Glutamatergic neuron (in vitro differentiated cells): ENCODE measurements around the gene AQP7. TPM values are rescaled to one million over a fixed set of nuclear protein-coding genes. Genes with fewer than 3 reads are reported as not detected.
"Not testable (repeated sequence)": the region's sequence is repeated elsewhere in the genome, so short reads cannot be mapped to it uniquely, and the experiment has no call there.

ENCODE experiments used
- DNase-seq: peaks from one replicate; pipeline ENCODE4 v3.0.0; 2022
- H3K27ac Mint-ChIP-seq: one replicate; pipeline ENCODE4 v1.8.0; 2020; ENCODE audit warnings: mild to moderate bottlenecking, mixed read lengths, inconsistent platforms; ENCODE audit not compliant: unreplicated experiment
- H3K27me3 Mint-ChIP-seq: one replicate; pipeline ENCODE4 v1.8.0; 2020; ENCODE audit warnings: mild to moderate bottlenecking, moderate library complexity, mixed read lengths, inconsistent platforms; ENCODE audit not compliant: unreplicated experiment
- H3K36me3 Mint-ChIP-seq: one replicate; pipeline ENCODE4 v1.8.0; 2020; ENCODE audit warnings: mild to moderate bottlenecking, mixed read lengths, inconsistent platforms; ENCODE audit not compliant: unreplicated experiment
- H3K4me1 Mint-ChIP-seq: one replicate; pipeline ENCODE4 v1.8.0; 2020; ENCODE audit warnings: mild to moderate bottlenecking, low read depth, mixed read lengths, inconsistent platforms; ENCODE audit not compliant: unreplicated experiment
- H3K4me3 Mint-ChIP-seq: one replicate; pipeline ENCODE4 v1.8.0; 2020; ENCODE audit warnings: mild to moderate bottlenecking, mixed read lengths, inconsistent platforms; ENCODE audit not compliant: unreplicated experiment
- H3K9me3 Mint-ChIP-seq: one replicate; pipeline ENCODE4 v1.8.0; 2020; ENCODE audit warnings: mild to moderate bottlenecking, moderate library complexity, mixed read lengths, inconsistent platforms; ENCODE audit not compliant: unreplicated experiment
- CTCF ChIP-seq: fragments of 200-600 bp; sonication (generic); IDR thresholded peaks from one replicate; pipeline ENCODE4 v1.5.0; 2021; ENCODE audit not compliant: partially characterized antibody, unreplicated experiment
- total RNA-seq: library from RNA; stranded (reverse); fragmentation: NEBNext Ultra II Directional; extraction: Animal tissue kit (Norgen Biotek cat#: 25700); gene quantifications from one replicate; pipeline ENCODE4 v1.2.1, GENCODE V29; 2021; ENCODE audit not compliant: unreplicated experiment

Gene AQP7
- total RNA-seq, 1 donor from 2014 or later = not detected

DNA sequence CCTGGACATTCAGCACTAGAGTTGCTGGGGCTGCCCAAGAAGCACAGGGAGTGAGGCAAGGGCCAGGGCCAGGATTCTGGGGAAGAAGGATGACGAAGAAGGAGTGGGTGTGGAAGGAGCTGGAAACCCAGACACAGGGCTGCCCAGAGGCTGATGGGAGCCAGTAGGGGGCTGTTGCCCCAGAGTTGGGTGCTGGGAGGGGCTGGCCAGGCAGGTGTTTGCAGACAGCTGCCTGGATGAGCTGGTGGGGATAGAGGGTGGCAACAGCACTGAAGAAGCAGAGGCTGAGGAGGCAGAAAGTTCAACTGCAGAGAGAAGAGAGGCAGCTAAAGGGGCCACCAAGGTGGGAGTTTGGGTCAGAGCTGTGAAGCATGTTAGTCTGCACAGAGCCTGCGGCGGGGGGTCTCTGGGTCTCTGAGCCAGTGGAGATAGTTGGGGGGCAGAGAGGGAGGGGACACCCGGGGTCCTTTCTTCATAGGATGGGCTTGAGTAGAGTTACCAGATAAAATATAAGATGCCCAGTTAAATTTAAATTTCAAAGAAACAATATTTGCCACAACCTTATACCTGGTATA is 2.5 kb upstream of the AQP7 start:
- H3K9me3 Mint-ChIP-seq = peaks cover 10% of the 10 kb centered on the region
- H3K4me1 Mint-ChIP-seq = peaks cover 5% of the 10 kb centered on the region
- no peak overlapping the region for H3K27ac Mint-ChIP-seq
- no peak for DNase-seq
- no peak overlapping the region for H3K4me3 Mint-ChIP-seq
- peaks cover 6% of the 10 kb centered on the region for H3K27me3 Mint-ChIP-seq
- no peaks in the 10 kb centered on the region for H3K36me3 Mint-ChIP-seq
- no peak for TF ChIP-seq CTCF

DNA sequence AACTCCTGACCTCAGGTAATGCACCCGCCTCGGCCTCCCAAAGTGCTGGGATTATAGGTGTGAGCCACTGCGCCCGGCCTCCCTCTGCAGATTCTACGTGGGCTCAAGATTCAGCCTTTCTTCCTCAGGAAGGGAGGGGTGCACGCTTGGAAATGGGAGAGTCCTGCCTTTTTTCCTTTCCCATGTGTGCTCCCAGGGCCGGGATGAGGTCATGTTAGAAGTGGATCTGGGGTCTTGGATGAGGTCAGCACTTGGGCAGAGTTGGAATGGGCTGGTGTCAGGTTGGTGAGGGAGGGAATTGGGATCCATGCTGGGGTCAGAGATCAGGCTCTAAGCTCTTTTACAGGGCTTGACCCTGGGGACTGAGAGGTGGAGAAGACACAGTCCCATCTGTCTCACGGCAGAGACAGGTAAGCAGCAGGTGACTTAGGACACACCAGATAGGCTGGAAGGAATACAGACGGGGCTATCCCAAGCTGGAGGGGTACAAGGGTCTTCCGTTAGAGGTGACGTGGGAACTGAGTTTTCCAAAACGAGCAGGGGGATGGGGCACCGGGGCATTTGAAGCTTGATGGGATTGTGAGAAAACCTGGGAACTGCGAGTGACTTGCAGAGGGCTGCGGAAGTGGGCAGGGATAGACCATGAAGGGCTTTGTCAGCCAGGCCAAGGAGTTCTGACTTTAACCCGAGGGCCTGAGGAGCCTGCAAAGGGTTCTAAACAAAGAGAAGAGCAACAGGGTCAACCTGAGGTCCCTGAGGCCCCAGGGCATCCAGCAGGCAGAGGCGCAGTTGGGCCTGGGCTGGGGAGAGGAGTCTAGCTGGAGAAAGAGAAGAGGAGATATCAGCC is 1.8 kb upstream of the AQP7 start:
- Mint-ChIP-seq H3K27ac (peak overlapping the region; percentile 46), H3K27me3 (peaks cover 6% of the 10 kb centered on the region), H3K36me3 (no peaks in the 10 kb centered on the region), H3K4me1 (peaks cover 5% of the 10 kb centered on the region), H3K9me3 (peaks cover 10% of the 10 kb centered on the region), H3K4me3 (no peak overlapping the region)
- no peak for TF ChIP-seq CTCF
- no peak for DNase-seq

DNA sequence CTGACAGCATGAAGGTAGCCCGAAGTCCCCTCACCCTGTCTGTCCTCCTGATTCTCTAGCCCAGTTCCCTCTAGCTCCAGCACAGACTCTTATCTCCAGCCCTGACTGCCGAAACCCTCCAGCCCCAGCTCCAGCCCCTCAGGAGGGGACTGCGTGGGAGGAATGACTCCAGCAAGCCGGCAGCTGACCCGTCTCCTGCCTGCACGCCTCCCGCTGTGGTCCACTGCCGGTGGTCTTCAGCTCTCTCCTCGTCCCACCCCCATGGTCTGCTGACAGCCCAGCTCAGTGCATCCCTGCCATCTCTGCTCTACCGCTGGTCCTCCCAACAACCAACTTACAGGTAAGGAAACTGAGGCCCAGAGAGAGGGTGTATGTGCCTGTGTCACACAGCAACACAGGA is 559 bp downstream of the AQP7 start:
- H3K4me3 Mint-ChIP-seq, H3K27me3 Mint-ChIP-seq, H3K9me3 Mint-ChIP-seq, H3K4me1 Mint-ChIP-seq, H3K36me3 Mint-ChIP-seq, H3K27ac Mint-ChIP-seq, DNase-seq: not testable (repeated sequence)

GRCh38 chr9:33399047-33399446 is 3.3 kb downstream of the AQP7 start:
- not testable (repeated sequence) for H3K36me3 Mint-ChIP-seq, DNase-seq, H3K27me3 Mint-ChIP-seq, H3K27ac Mint-ChIP-seq, H3K4me1 Mint-ChIP-seq, H3K9me3 Mint-ChIP-seq, H3K4me3 Mint-ChIP-seq

DNA sequence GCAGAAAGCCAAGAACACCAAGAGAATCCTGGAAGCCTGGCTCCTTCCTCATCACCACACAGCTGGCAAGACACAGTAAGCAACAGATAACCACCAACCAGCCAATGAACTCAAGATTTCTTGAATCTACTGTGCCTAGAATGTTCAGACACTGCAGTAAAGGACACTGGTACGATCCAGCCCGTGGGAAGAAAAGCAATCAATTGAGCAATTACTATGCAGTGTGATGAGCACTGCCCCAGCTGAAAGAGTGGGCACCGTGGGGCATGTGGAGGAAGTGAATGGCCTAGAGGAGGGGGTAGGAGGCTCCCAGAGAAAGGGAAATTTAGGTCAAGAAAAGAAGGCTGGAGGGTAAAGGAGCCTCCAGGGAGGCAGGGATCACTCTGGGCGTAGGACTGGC is 4.6 kb downstream of the AQP7 start:
- H3K27ac Mint-ChIP-seq, H3K9me3 Mint-ChIP-seq, H3K4me3 Mint-ChIP-seq, H3K4me1 Mint-ChIP-seq, H3K36me3 Mint-ChIP-seq, DNase-seq: not testable (repeated sequence)
- peaks cover 10% of the 10 kb centered on the region for H3K27me3 Mint-ChIP-seq

GRCh38 chr9:33395159-33395879 is 7.0 kb downstream of the AQP7 start:
- H3K27ac Mint-ChIP-seq, H3K27me3 Mint-ChIP-seq, H3K9me3 Mint-ChIP-seq, DNase-seq, H3K36me3 Mint-ChIP-seq, H3K4me1 Mint-ChIP-seq, H3K4me3 Mint-ChIP-seq: not testable (repeated sequence)

- not testable (repeated sequence) for H3K27ac Mint-ChIP-seq, H3K27me3 Mint-ChIP-seq, H3K9me3 Mint-ChIP-seq, DNase-seq, H3K4me1 Mint-ChIP-seq, H3K36me3 Mint-ChIP-seq, H3K4me3 Mint-ChIP-seq
Observed at GRCh38 chr9:33393986-33394385, 8.4 kb downstream of the AQP7 start.
